PC-3 (cell line): ENCODE results near the gene IER5L.

Source experiments
- CTCF ChIP-seq: fragments of 300-600 bp; sonication (generic); conservative IDR thresholded peaks from 2 replicates; pipeline ENCODE4 v1.5.1; 2017; ENCODE audit warnings: antibody characterized with exemption, low read depth, mild to moderate bottlenecking, low read length
- EZH2 ChIP-seq: fragments of 300-600 bp; sonication (generic); IDR thresholded peaks from one replicate; pipeline ENCODE4 v1.6.1; 2017; ENCODE audit warnings: antibody characterized with exemption, mild to moderate bottlenecking, low read length; ENCODE audit not compliant: unreplicated experiment

GRCh38 chr9:129208207-129209032 is 30.4 kb upstream of the IER5L start:
- TF ChIP-seq CTCF (no peak), EZH2 (no peak)
